HT-29 (cell line): ENCODE results near the gene ADAM10. TPM values are rescaled to one million over a fixed set of nuclear protein-coding genes. Genes with fewer than 3 reads are reported as not detected.

Source experiments
- DNase-seq: peaks from one replicate; pipeline ENCODE4 v3.0.0-alpha.2; 2015; ENCODE audit warnings: low spot score
- total RNA-seq: library from RNA; depleted of rRNA; stranded (reverse); fragments of >200 nt; shearing (Covaris generic); gene quantifications from 2 replicates; pipeline ENCODE4 v1.2.3, GENCODE V29; 2014

The ADAM10 gene
- total RNA-seq, 1 experiment from 2014 or later: 138 TPM

DNA sequence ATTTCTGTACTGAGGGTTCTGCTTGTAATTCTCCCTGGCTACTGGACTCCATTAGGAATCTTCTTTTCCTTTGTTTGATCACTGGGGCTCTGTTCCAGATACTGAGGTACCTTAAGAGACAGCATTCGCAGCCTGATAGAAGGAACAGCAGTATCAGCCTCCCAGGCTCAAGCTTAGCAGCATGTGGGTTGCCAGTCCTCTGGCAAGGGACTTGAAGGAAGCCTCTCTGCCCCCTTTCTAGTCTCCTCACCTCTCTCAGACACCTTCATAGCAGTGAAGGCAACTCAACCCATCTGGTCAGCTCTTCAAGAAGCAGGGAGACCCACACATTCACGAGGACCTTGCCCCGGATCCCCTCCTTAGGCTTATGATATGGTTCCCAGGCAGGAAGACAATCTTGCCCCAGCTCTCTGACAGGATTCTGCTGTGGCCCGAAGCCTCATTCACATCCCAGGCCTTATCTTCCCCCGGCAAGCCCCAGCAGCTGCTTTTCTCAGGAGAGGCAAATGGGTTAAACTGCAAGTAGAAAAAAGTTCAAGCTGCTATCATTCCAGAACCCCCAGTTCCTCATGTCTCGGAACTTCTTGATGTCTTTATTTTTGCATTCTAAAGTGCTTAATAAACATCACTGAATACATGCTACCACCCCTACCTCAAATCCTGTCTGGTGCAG lies 164.6 kb downstream of the ADAM10 start:
- DNase-seq: no peak

DNA sequence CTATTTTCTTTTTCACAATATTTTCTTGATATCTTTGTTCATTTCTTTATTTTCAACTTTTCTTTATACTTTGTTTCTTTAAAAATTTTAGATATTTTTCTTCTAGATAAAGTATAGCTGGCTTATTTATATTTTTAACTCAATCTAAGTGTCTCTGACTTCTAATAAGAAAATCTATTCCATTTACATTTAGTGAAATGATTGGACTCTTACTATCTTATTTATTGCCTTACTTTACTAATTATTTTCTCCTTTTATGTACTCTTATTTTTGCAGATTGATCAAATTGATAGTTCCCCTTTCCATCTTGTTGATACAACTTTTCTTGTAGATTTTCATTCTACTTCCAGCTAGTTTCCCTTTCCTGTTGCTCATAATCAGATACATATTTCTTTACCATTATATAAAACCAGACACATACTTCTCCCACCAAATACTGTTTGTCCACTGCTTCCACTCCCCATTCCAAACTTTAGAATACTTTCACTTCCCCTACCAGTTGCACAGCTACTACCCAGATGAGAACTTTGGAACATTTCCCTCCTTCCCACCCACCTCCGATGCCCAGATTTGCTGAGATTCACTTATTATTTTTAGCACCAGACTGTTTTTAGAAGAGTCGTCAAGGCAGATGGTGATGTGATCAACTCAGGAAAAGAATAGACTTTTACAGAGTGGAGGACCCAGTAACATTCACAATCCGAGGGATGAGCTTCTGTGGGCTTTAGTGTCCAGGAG lies 166.2 kb downstream of the ADAM10 start:
- DNase-seq: no peak

DNA sequence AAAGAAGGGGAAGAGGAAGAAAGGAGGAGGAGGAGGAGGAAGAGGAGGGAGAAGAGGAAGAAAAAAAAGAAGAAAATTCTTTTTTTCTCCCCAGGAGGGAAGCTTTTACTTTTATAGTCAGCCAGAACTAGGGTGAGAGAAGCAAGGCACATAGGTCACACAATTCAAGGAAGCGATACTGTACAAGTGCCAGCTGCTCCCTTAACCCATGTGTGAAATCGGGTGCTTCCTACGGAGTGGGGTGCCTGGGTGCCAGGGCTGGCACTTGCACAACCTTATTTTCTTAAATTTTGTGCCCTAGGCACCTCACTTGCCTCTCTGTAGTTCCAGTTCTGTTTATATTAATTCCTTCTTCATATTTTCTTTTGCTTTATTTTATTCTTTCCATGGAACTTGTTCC lies 167.3 kb downstream of the ADAM10 start:
- no peak for DNase-seq

DNA sequence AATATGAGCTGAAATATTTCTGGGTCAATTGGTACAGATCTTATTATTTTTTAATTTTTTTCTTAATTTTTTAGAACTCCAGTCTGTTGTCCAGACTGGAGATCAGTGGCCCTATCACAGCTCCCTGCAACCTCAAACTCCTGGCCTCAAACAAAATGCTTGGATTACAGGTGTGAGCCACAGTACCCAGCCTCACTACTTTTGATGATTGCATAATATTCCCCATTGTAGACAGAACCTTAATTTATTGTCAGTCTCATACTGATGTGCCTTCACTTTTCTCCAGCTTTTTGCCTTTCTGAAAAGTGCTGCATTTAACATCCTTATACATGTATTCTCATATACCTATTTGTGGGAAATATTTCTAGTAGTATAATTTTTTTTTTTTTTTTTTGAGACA lies 172.8 kb downstream of the ADAM10 start:
- DNase-seq: no peak

DNA sequence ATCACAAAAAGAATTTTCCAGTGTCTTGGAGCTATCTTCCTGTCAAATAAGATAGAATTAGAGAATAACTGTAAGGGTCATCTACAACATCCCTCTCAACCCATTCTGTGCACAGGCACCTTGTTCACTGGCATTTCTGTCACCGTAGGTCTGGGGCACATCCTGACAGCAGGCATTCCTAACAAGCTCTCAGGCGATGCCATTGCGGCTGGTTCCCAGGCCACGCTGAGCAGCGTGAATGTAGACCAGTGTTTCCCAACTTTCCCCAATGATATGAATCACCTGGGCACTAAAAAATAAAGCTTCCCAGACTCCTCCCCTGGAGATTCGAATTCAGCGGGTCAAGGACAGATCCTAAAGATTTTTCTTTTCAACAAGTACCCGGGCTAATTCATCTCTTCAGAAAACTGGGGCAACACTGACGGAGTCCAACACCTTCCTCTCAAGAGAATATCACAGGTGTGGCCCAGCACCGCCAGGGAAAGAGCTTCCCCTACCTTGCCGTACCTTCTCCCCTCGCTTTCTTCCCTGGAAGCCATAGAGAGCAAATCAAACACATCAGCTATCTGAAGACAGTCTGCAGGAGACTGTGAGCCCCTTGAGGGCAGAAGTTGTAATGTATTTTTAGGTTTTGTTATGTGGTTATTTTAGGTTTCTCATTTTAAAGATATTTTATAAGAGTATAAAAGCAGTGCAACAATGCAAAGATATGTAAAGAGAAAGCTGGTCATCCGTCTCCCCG lies 174.3 kb downstream of the ADAM10 start:
- DNase-seq: peak; percentile 51

DNA sequence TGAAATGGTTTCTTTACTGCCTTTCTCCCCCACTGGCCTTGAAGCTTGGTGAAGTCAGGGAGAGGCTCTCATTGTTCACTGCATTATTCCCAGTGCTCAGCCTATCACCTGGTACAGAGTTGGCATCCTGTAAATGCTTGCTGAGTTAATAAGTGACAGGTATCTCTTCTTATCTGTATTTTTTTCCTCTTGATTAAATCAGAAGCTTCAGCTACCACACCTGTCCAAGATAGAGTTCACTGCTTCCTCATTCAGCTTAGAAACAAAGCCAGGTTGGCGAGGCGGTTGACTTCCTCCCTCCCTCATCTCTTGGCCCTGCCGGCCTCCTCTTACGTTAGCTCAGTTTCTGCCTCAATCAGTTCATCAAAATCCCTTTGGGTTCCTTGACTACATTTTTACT lies 174.9 kb downstream of the ADAM10 start:
- peak; percentile 69 for DNase-seq

DNA sequence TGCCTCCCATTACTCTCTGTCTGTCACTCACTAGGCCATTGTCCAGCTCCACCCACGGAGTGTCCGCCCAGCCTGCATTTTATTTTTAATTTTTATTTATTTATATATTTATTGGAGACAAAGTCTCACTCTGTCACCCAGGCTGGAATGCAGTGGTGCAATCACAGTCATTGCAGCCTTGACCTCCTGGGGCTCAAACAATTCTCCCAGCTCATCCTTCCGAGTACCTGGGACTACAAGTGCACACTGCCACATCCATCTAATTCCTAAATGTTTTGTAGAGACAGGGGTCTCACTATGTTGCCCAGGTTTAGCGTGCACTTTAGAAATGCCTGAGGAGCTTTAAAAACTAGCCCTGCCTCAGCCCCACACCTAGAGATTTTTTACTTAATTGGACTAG lies 176.2 kb downstream of the ADAM10 start:
- DNase-seq: no peak

DNA sequence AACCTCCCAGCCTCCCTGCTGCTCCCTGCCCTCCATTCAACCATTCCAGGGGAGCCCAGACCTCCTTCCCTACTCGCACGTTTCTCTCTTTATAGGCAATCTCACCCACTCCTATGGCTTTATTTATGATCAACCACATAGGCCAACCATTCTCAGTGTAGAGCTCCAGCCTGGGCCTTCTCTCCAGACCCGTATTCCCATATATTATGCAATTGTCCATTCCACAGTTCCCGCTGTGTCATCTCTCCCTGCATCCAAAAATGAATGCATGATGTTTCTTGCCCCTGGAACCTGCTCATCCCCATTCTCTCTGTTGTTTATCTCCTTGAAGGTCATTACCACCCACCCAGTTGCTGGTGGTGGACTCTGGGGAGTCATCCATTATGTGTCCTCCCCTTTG lies 177.0 kb downstream of the ADAM10 start:
- no peak for DNase-seq

DNA sequence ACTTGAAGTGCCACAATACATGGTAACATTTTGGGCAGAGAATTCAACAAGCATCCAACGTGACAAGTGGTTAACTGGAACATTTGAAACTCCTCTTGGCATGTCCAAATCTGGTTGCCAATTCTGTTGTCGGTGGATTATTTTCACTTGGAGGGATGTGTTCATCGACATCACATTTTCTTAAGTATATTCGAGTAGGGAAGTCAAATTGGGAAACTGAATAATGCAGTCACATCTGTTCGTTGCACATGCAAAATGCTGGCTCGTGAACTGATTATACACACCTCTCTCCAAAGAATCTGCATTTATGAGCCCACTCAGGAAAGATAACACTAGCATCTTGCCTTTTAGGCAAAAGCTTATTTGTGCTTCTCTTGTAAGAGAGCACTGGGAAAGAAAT lies 178.0 kb downstream of the ADAM10 start:
- DNase-seq: no peak

DNA sequence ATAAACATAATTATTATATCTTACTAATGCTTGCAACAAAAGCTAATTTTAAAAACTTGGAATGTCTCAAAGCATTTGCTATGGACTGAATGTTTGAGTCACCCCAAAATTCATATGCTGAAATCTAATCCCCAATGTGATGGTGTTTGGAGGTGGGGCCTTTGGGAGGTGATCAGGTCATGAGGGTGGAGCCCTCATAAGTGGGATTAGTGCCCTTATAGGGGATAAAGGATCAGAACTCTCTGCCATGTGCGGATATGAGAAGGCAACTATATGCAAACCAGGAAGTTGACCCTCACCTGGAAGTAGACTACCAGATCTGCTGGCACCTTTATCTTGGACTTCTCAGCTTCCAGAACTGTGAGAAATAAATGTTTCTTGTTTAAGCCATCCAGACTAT lies 180.1 kb downstream of the ADAM10 start:
- DNase-seq: no peak

DNA sequence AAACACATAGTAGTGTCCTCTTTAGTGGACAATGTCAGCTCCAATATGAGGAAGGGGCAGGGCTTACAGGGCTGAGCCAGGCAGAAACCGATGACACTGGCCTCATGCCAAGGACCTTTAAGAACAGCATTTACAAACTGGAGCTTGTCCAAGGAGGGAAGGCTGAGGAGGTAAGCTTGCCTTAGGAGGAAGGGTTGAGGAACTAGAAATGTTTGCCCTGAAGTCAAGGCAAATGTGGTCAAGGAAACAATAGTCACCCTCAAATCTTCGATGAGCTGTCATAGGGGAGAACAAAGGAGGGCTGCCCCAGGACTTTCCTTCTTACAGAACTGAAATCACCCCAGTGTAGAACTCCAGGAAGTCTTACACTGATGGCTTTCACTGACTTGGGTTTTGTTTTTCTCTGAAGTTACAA lies 181.3 kb downstream of the ADAM10 start:
- DNase-seq: peak; percentile 82

DNA sequence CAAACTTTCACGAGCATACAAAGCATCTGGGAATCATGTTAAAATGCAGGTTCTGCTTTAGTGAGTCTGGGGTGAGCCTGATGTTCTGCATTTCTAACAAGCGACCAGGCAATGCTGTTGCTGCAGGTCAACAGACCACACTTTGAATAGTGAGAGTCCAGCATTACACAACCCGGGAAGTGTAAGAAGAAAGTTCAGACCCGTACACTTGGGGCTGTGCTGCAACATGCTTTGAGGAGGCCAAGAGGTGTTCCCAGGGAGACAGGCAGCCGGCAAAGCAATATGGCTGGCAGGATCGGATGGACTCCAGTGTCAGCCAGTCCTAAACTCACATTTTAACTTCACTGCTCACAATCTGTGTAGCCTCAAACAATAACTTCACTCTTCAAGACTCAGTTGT lies 183.5 kb downstream of the ADAM10 start:
- DNase-seq: no peak

DNA sequence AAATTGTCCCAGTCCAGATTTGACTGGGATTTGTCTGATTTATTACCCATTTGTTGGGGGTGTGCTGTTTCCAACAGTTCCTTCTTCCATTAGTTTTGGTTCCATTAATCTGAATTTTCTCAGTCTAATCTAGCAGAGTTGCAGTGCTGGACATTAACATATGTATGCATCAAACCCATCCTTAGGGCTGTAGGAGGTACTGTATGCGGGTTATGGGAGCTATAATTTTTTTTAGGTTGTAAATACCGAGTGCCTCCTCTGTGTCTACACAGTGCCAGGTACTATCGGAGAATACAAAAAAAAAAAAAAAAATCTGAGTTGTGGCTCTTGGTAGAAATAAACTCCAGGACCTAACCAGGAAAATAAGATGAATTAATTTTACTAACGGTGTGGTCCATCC lies 183.9 kb downstream of the ADAM10 start:
- DNase-seq: no peak

DNA sequence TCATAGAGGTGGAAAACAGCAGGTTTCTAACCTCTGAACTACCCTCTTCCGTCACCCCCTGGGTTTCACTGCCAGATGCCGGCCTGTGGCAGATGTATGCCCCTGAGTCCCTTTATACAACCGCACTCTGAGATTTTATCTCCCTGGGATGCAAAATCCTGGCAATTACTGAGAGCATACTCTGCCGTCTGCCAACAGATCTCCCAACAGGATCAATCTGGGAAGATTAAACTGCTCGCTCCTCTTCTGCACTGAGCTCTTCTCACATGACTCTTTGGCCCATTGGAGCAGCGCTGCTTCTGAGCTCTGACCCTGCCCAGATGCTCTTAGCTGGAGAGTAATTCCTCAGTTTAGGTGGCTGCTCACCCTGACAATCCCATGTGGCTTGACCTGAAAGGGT lies 184.5 kb downstream of the ADAM10 start:
- no peak for DNase-seq

DNA sequence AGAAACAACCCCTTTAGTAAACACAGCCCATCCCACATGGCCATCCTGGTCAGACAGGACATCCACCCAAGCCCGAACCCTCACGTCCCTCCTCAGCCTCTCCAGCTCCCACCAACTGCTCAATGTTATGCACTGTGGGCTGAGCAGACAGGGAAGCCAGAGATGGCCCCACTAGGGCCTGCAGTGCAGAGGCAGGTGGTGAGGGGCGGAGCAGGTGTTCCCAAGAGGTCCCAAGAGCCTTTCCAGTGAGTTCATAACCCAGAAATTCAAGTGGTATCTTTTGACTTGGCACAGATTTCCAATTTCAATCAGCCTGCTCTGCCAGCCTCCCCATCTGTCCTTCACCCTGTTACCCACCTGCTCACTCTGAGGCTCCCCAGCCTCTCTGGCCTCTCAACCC lies 187.4 kb downstream of the ADAM10 start:
- no peak for DNase-seq

DNA sequence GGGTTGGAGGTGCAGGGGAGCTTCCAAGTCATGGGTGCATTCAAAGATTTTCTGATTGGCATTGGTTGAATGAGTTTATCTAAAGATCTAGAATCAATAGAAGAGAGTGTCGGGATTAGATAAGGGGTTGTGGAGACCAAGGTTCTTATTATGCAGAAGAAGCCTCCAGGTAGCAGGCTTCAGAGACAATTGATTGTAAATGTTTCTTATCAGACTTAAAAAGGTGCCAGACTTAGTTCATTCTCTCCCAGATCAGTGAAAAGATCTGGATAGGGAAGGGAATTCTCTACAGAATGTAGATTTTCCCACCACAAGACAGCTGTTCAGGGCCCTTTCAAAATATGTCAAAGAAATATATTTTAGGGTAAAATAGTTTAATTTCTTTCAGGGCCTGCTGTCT lies 188.2 kb downstream of the ADAM10 start:
- no peak for DNase-seq

DNA sequence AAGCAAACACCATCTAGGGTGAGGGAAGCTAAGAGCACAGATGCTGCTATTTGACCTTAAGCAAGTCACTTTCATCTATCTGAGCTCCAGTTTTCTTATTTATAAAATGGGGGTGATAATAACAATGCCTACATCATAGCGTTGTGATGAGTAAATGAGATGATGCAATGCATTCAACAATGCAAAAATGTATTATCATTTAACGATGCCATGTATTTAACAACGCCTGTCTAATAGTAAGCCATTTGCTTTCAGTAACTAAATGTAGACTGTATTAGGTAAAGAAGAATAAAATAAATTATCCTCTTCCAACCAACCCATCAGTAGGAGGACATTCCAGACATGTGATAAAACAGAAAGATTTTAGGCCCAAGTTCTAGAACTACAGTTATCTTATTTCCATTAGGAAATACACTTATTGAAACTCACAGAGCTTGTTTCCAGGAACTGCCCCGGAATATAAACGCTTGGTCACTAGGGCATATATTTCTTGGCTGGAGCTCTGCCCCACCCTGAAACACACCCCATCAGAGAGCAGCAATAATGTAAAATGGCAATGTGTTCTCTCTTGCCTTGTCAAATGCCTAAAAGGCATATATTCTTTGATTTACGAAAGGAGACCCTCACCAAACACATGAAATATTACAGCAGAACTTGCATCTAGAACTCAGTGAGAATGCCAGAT lies 189.5 kb downstream of the ADAM10 start:
- DNase-seq: peak; percentile 55

DNA sequence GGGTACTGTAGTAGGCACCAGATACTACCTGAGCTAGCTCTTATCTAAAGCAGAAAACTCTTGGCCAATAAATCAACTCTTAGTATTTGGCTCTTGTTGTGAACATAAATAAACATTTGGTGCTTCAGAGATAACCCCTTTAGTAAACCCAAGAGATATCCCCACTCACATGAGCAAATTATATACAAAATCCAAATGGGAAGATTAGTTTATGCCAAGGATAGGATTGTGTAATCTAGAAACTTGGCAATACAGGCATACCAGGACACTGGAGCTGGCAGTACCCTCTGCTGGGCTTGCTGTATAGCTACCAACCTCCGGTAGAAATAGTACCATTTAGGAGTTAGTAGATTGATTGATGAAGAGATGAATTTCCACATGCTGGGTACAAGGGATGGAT lies 190.7 kb downstream of the ADAM10 start:
- no peak for DNase-seq

DNA sequence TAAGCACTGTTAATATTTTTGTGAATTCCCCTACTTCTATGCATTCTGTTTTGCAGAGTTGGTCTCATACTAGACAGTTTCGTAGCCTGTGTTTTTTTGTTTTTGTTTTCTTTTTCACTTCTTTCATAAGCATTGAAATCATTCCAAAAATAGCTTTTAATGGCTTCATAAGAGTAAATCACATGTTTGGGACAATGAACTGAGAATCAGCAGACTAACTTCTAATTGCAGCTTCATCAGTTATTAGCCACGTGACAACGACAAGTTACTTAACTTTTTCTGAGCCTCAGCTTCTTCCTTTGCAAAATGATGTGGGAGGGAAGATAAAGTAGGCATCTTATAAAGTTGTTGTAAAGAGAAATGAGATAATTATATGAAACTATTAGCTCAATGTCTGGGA lies 193.0 kb downstream of the ADAM10 start:
- no peak for DNase-seq

DNA sequence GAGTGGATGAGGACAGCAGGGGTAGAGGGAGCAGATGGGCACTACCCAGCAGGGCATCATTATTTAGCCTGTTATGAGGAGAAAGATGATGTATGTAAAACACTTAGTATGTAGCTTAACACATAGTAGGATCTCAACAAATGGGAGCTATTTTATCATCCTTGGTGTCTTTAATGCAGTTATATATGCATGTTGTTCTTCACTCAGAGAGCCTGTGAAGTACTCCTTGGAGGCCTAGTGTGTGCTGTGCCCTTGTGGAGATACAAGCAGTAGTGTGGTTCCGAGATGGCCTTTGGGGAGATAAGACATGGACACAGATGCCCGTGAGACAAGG lies 193.5 kb downstream of the ADAM10 start:
- DNase-seq: no peak

DNA sequence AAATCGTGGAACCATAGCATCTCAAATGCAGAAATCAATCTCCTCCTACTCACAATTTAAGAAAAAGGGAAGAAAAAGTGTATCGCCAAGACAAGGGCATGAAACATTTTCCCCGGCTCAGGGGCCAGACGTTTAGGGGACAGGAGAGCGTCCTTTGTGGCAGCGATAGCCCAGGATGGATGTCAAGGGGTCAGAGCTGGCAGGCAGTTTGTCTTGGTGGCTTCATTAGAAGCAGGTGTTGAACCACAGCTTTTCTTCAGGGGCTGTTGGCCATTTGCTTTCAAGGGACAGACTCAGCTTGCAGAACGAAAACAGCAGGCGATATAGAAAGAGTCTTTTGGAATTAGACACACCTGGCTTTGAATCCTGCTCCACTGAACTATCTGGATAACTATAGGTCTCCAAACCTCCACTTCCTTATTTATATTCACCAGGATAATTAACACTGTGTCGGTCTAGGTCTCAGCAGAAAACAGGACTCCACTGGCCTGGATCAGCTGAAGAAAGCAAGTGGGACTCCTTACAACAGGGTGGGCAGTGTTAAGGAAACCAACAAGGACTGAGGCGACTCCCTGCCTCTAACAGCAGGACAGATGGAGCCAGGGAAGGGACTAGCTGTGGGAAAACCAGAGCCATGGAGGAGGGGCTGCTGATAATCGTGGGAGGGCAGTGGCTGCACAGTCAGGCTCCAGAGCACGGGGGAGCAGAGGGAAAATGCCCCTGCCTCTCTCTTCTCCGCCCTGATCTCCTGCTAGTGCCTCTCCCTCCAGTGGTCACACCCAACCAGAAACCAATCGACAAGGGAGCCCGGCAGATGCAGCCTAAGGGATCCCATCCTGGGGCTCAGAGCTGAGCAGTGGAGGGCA lies 194.1 kb downstream of the ADAM10 start:
- DNase-seq: no peak
